ENCODE measurements around the gene PEX14. TPM values are rescaled to one million over a fixed set of nuclear protein-coding genes. Genes with fewer than 3 reads are reported as not detected.

PEX14 gene
- polyA plus RNA-seq, 1 donor (not counting 4 experiments of a cell fraction or from before 2014, with no cell fraction given): 8.4 TPM

DNA sequence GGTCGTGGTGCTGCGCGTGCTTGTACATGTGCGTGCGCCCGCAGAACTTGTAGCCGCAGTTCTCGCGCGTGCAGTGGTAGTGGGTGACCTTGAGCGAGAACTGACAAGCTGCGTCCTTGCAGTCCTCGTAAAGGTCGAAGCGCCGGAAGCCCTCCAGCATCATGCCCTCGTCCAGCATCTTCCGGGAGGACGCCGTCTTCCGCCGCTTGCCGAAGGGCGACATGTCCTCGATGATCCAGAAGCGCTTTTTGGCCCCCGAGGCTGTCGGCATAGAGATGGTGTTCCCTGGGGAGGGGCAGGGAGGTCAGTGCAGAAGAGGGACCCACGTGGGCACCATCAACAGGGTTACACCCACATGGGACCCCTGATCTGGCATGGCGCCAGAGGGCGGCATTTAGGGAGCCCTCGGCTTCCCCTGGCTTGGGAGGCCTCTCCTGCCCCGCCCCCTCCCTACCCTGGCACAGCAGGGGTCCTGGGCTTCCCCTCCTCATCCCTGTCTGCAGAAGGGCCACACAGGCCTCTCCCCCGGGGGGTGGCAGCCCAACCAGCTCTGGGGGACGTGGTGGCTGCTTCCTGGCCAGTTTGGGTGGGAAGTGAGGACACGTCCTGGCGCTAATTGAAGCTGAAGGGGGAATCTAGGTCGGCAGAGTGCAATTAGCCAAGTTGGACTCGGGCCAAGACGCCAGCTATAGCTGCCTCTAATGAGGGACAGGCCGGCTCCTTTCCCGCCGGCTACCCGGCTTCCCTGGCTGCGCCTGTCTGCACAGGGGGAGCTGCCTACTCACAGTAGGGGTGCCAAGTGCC is 165.2 kb downstream of the PEX14 start:
- H3K9me1 ChIP-seq (ENCODE audit: control insufficient read depth, extremely low read depth, insufficient read depth, low read length): no peaks in the 10 kb centered on the region
- no peak overlapping the region for H3K4me3 ChIP-seq (ENCODE audit: control insufficient read depth in 2 of 3, extremely low read depth in 1 of 3, insufficient read depth in 2 of 3, low read depth in 1 of 3, low read length in 3 of 3)
- dilution Hi-C loops (cut with MboI; ENCODE audit: extremely low pct_ligation_motif_present, low sequenced_read_pairs): no loop called here
- H3K4me1 ChIP-seq (ENCODE audit: control insufficient read depth, extremely low read depth, insufficient read depth, low read length): peaks cover 49% of the 10 kb centered on the region
- DNase-seq (ENCODE audit: low read depth, low spot score) (no peak), FAIRE-seq (no peak)
- no peak overlapping the region for H3K9ac ChIP-seq (ENCODE audit: control insufficient read depth, extremely low read depth, insufficient read depth, low read length)
- no peaks in the 10 kb centered on the region for H3K9me3 ChIP-seq (ENCODE audit: control insufficient read depth, low read depth, low read length)
- TF ChIP-seq EZH2 (IDR thresholded peaks at IDR 0.05; ENCODE audit: low read length): no peak
- TF ChIP-seq, protein P1, sequence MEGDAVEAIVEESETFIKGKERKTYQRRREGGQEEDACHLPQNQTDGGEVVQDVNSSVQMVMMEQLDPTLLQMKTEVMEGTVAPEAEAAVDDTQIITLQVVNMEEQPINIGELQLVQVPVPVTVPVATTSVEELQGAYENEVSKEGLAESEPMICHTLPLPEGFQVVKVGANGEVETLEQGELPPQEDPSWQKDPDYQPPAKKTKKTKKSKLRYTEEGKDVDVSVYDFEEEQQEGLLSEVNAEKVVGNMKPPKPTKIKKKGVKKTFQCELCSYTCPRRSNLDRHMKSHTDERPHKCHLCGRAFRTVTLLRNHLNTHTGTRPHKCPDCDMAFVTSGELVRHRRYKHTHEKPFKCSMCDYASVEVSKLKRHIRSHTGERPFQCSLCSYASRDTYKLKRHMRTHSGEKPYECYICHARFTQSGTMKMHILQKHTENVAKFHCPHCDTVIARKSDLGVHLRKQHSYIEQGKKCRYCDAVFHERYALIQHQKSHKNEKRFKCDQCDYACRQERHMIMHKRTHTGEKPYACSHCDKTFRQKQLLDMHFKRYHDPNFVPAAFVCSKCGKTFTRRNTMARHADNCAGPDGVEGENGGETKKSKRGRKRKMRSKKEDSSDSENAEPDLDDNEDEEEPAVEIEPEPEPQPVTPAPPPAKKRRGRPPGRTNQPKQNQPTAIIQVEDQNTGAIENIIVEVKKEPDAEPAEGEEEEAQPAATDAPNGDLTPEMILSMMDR (optimal IDR thresholded peaks at IDR 0.05 in 1 of 3, IDR thresholded peaks at IDR 0.05 in 1 of 3, conservative IDR thresholded peaks at IDR 0.05 in 1 of 3; ENCODE audit: extremely low read depth in 1 of 3, insufficient read depth in 2 of 3, low read length in 3 of 3): no peak
- no peaks in the 10 kb centered on the region for H3K79me2 ChIP-seq (ENCODE audit: control insufficient read depth, insufficient read depth, low read length)
- H3K27ac ChIP-seq (ENCODE audit: control insufficient read depth, insufficient read depth, low read length): no peak overlapping the region
- no peak overlapping the region for H3K4me2 ChIP-seq (ENCODE audit: control insufficient read depth, extremely low read depth, insufficient read depth, low read depth, low read length)
- H3K27me3 ChIP-seq (ENCODE audit: control insufficient read depth, extremely low read depth, insufficient read depth, low read length): no peaks in the 10 kb centered on the region
- no peak overlapping the region for H2AFZ ChIP-seq (ENCODE audit: control insufficient read depth, low read length)
- peaks cover 0 to 9% of the 10 kb centered on the region in 2 experiments for H3K36me3 ChIP-seq (ENCODE audit: control insufficient read depth in 2 of 2, extremely low read depth in 1 of 2, insufficient read depth in 2 of 2, low read length in 2 of 2)
- H4K20me1 ChIP-seq (ENCODE audit: control insufficient read depth, extremely low read depth, insufficient read depth, low read length): no peaks in the 10 kb centered on the region

DNA sequence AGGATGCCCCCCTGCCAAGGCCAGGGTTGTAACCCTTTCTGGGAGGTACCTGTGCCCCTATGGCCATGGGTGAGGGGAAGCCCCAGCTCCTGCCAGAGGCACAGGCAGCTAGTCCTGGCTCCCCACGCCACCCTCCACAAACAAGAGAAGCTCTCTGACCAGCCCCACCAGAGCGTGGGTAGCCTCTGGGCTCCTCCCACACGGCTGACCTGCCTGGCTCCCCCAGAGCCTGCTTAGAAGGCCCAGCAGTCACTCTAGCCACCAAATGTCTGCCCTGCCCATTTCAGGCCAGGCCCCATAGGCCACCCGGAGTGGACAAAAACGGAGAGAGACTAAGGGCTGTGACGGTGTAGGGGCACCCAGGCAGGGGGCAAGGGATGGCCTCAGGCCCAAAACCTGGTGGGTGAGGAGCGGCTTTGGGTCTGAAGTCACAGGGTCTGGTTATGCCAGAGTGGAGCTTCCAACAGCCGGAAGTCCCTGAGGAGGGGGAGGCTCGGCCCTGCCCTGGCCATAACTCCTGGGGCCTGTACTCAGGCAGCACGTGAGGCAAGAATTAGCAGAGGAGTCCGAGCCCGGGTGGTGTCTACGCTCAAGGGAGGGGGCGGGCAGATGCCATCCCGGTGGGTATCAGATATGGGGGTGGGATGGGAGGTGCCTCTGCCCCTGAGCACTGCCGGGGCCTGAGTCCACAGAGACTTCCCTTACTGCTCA is 166.2 kb downstream of the PEX14 start:
- Histone ChIP-seq H4K20me1 (ENCODE audit: control insufficient read depth, extremely low read depth, insufficient read depth, low read length) (no peaks in the 10 kb centered on the region), H3K9ac (ENCODE audit: control insufficient read depth, extremely low read depth, insufficient read depth, low read length) (no peak overlapping the region), H3K27ac (ENCODE audit: control insufficient read depth, insufficient read depth, low read length) (no peak overlapping the region), H2AFZ (ENCODE audit: control insufficient read depth, low read length) (no peak overlapping the region), H3K4me1 (ENCODE audit: control insufficient read depth, extremely low read depth, insufficient read depth, low read length) (peaks cover 40% of the 10 kb centered on the region), H3K79me2 (ENCODE audit: control insufficient read depth, insufficient read depth, low read length) (no peaks in the 10 kb centered on the region), H3K36me3 (ENCODE audit: control insufficient read depth in 2 of 2, extremely low read depth in 1 of 2, insufficient read depth in 2 of 2, low read length in 2 of 2) (peaks cover 0 to 11% of the 10 kb centered on the region in 2 experiments), H3K9me3 (ENCODE audit: control insufficient read depth, low read depth, low read length) (no peaks in the 10 kb centered on the region), H3K27me3 (ENCODE audit: control insufficient read depth, extremely low read depth, insufficient read depth, low read length) (no peaks in the 10 kb centered on the region), H3K4me2 (ENCODE audit: control insufficient read depth, extremely low read depth, insufficient read depth, low read depth, low read length) (no peak overlapping the region), H3K9me1 (ENCODE audit: control insufficient read depth, extremely low read depth, insufficient read depth, low read length) (no peaks in the 10 kb centered on the region), H3K4me3 (ENCODE audit: control insufficient read depth in 2 of 3, extremely low read depth in 1 of 3, insufficient read depth in 2 of 3, low read depth in 1 of 3, low read length in 3 of 3) (no peak overlapping the region)
- DNase-seq (ENCODE audit: low read depth, low spot score): no peak
- FAIRE-seq: no peak
- dilution Hi-C loops (cut with MboI; ENCODE audit: extremely low pct_ligation_motif_present, low sequenced_read_pairs): no loop called here
- no peak for TF ChIP-seq EZH2 (IDR thresholded peaks at IDR 0.05; ENCODE audit: low read length)
- TF ChIP-seq, protein P1 (optimal IDR thresholded peaks at IDR 0.05 in 1 of 3, IDR thresholded peaks at IDR 0.05 in 1 of 3, conservative IDR thresholded peaks at IDR 0.05 in 1 of 3; ENCODE audit: extremely low read depth in 1 of 3, insufficient read depth in 2 of 3, low read length in 3 of 3): no peak

Measured in keratinocyte (primary cell).